Loucy (cell line): ENCODE measurements around the gene MFSD6.

Experiments
- H2AFZ ChIP-seq: fragments of 200-600 bp; sonication (generic); 2 replicates; pipeline ENCODE4 v1.6.0; 2016; ENCODE audit warnings: antibody characterized with exemption, mild to moderate bottlenecking, low read length, moderate library complexity
- H3F3A ChIP-seq: fragments of 200-600 bp; 2 replicates; pipeline ENCODE4 v1.6.0; 2016; ENCODE audit warnings: antibody characterized with exemption, low read depth, mild to moderate bottlenecking
- H3K27me3 ChIP-seq: fragments of 200-600 bp; sonication (generic); 2 replicates; pipeline ENCODE4 v1.6.1; 2014; ENCODE audit warnings: low read length, mild to moderate bottlenecking; ENCODE audit not compliant: insufficient read depth, poor library complexity, severe bottlenecking
- H3K36me3 ChIP-seq: fragments of 200-600 bp; sonication (generic); 2 replicates; pipeline ENCODE4 v1.6.1; 2016; ENCODE audit warnings: low read length; ENCODE audit not compliant: insufficient read depth
- H3K4me1 ChIP-seq: fragments of 200-600 bp; sonication (generic); 2 replicates; pipeline ENCODE4 v1.5.1; 2014; ENCODE audit warnings: low read length, mild to moderate bottlenecking; ENCODE audit not compliant: insufficient read depth, poor library complexity, severe bottlenecking
- H3K4me2 ChIP-seq: fragments of 200-600 bp; sonication (generic); 2 replicates; pipeline ENCODE4 v1.6.0; 2014; ENCODE audit warnings: antibody characterized with exemption, low read length, low read depth, mild to moderate bottlenecking; ENCODE audit not compliant: poor library complexity, severe bottlenecking
- H3K4me3 ChIP-seq: fragments of 200-600 bp; sonication (generic); 2 replicates; pipeline ENCODE4 v1.5.1; 2014; ENCODE audit warnings: low read length, mild to moderate bottlenecking, mixed read lengths; ENCODE audit not compliant: poor library complexity, severe bottlenecking
- H3K79me2 ChIP-seq: fragments of 200-600 bp; sonication (generic); 2 replicates; pipeline ENCODE4 v1.6.1; 2014; ENCODE audit warnings: low read length; ENCODE audit not compliant: insufficient read depth
- H3K9ac ChIP-seq: fragments of 200-600 bp; sonication (generic); 2 replicates; pipeline ENCODE4 v1.6.0; 2014; ENCODE audit warnings: mild to moderate bottlenecking, low read depth, low read length, moderate library complexity; ENCODE audit not compliant: poor library complexity, severe bottlenecking
- H3K9me2 ChIP-seq: fragments of 200-600 bp; sonication (generic); replicated peaks from 2 replicates; pipeline ENCODE4 v1.6.1; 2016; ENCODE audit warnings: low read depth, low read length, mixed read lengths
- H3K9me3 ChIP-seq: fragments of 200-600 bp; sonication (generic); 2 replicates; pipeline ENCODE4 v1.6.1; 2014; ENCODE audit warnings: mild to moderate bottlenecking, antibody characterized with exemption, low read length, low read depth; ENCODE audit not compliant: insufficient read depth
- H4K20me1 ChIP-seq: fragments of 200-600 bp; sonication (generic); 2 replicates; pipeline ENCODE4 v1.6.0; 2014; ENCODE audit warnings: antibody characterized with exemption, low read length, mild to moderate bottlenecking; ENCODE audit not compliant: insufficient read depth, poor library complexity, severe bottlenecking
- CTCF ChIP-seq: fragments of 200-600 bp; sonication (generic); conservative IDR thresholded peaks from 2 replicates; pipeline ENCODE4 v1.5.1; 2014; ENCODE audit warnings: mild to moderate bottlenecking, antibody characterized with exemption, low read length
- EZH2phosphoT487 ChIP-seq: fragments of 200-600 bp; IDR thresholded peaks from 2 replicates; pipeline ENCODE4 v1.6.1; 2018; ENCODE audit warnings: antibody characterized with exemption, mild to moderate bottlenecking, moderate library complexity, borderline replicate concordance

The MFSD6 gene

DNA sequence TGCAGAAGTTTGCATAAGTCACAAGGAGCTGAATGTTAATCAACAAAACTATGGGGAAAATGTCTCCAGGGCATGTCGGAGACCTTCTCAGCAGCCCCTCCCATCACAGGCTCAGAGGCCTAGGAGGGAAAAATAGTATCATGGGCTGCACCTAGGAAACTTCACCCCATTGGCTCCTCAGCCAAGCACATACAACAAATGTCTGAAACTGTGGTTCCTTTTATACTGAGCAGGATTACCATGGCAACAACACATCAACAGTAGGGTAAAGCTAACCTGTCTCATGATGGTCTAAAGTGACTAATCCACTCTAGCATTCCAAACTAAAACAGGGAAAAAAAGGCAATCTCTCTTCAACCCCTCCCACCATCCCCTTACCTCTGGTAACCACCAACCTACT, 129.6 kb downstream of the MFSD6 start:
- Histone ChIP-seq H3K79me2 (peaks cover 34% of the 10 kb centered on the region), H3K9me3 (peaks cover 25% of the 10 kb centered on the region), H4K20me1 (no peaks in the 10 kb centered on the region), H3K4me3 (no peak overlapping the region), H3K9ac (no peak overlapping the region), H3K4me2 (no peak overlapping the region), H3K4me1 (peaks cover 20% of the 10 kb centered on the region), H3K36me3 (no peaks in the 10 kb centered on the region), H3K9me2 (no peaks in the 10 kb centered on the region), H3K27me3 (no peaks in the 10 kb centered on the region), H3F3A (peaks cover 7% of the 10 kb centered on the region), H2AFZ (no peak overlapping the region)
- TF ChIP-seq CTCF (no peak), EZH2phosphoT487 (no peak)

GRCh38 chr2:190538201-190538600, 130.0 kb downstream of the MFSD6 start:
- H3K9ac ChIP-seq = no peak overlapping the region
- no peak overlapping the region for H2AFZ ChIP-seq
- H3F3A ChIP-seq = peaks cover 3% of the 10 kb centered on the region; the same call in 1 of the 2 replicates
- no peaks in the 10 kb centered on the region for H4K20me1 ChIP-seq
- no peaks in the 10 kb centered on the region for H3K36me3 ChIP-seq
- H3K79me2 ChIP-seq = peaks cover 31% of the 10 kb centered on the region
- TF ChIP-seq CTCF = no peak
- no peak for TF ChIP-seq EZH2phosphoT487
- no peak overlapping the region for H3K4me3 ChIP-seq
- peaks cover 16% of the 10 kb centered on the region for H3K4me1 ChIP-seq
- H3K4me2 ChIP-seq = no peak overlapping the region
- no peaks in the 10 kb centered on the region for H3K9me2 ChIP-seq
- H3K9me3 ChIP-seq = peaks cover 25% of the 10 kb centered on the region
- H3K27me3 ChIP-seq = no peaks in the 10 kb centered on the region

- no peak overlapping the region for H3K9ac ChIP-seq
- H3K36me3 ChIP-seq = no peaks in the 10 kb centered on the region
- H3K4me1 ChIP-seq = peaks cover 12% of the 10 kb centered on the region
- H2AFZ ChIP-seq = no peak overlapping the region
- H3K9me2 ChIP-seq = no peaks in the 10 kb centered on the region
- H3K4me3 ChIP-seq = no peak overlapping the region
- no peaks in the 10 kb centered on the region for H3K27me3 ChIP-seq
- H3K79me2 ChIP-seq = peaks cover 19% of the 10 kb centered on the region
- no peaks in the 10 kb centered on the region for H4K20me1 ChIP-seq
- H3K4me2 ChIP-seq = no peak overlapping the region
- no peaks in the 10 kb centered on the region for H3F3A ChIP-seq
- TF ChIP-seq CTCF = no peak
- no peak for TF ChIP-seq EZH2phosphoT487
- peaks cover 25% of the 10 kb centered on the region for H3K9me3 ChIP-seq
Measured at GRCh38 chr2:190540048-190540447, 131.9 kb downstream of the MFSD6 start.
